Pancreas (tissue), 10 donors: ENCODE data around the gene TSPAN11. TPM values are rescaled to one million over a fixed set of nuclear protein-coding genes. Genes with fewer than 3 reads are reported as not detected.

Experiments used
- ATAC-seq, 4 donors: fragments of 200-7000 bp; cut with Tn5 transposase; one replicate each; pipeline versions ENCODE4 v1.8.0 to v1.9.1; 2020; ENCODE audit warnings: mild to moderate bottlenecking in 4 of 4, moderate library complexity in 4 of 4
- DNase-seq, 6 donors: peaks; one replicate each; pipeline ENCODE4 v3.0.0-alpha.2; 2020
- FAIRE-seq: peaks from 2 replicates; lab custom pipeline; 2012; peaks lifted over from hg19 to GRCh38; lab: Jason Lieb, UNC
- H3K27ac ChIP-seq, 4 donors: fragments of 200-600 bp; sonication (generic); 1 replicate in 3 of 4; 2 replicates in 1 of 4; pipeline versions ENCODE4 v1.5.0 to v1.8.0; 2020
- H3K27me3 ChIP-seq, 4 donors: fragments of 200-600 bp; one replicate each; pipeline ENCODE4 v1.8.0; 2021
- H3K36me3 ChIP-seq, 3 donors: fragments of 200-600 bp; sonication (generic) in 1 of 3; one replicate each; pipeline versions ENCODE4 v1.5.0 to v1.8.0; 2020 to 2021
- H3K4me1 ChIP-seq, 3 donors: fragments of 200-600 bp; one replicate each; pipeline ENCODE4 v1.8.0; 2021
- H3K4me3 ChIP-seq, 4 donors: fragments of 200-600 bp; sonication (generic) in 2 of 4; one replicate each; pipeline versions ENCODE4 v1.5.0 to v1.8.0; 2020 to 2021
- H3K9me3 ChIP-seq, 4 donors: fragments of 200-600 bp; one replicate each; pipeline ENCODE4 v1.8.0; 2021
- CTCF ChIP-seq, 4 donors: fragments of 200-600 bp; sonication (generic) in 3 of 4; IDR thresholded peaks; one replicate each; pipeline versions ENCODE4 v1.5.0 to v1.8.0; 2021; ENCODE audit warnings: antibody characterized with exemption in 4 of 4
- WGBS, 2 donors: extraction: QIAGEN DNeasy Blood & Tissue Kit; methylation state at CpG; one replicate each; pipeline ENCODE4 v1.1.7; 2013; 5-methylcytosine and 5-hydroxymethylcytosine counted together
- intact Hi-C, 3 donors: fragments of 100-400 bp; cut with DNase I; formaldehyde crosslinking; loops; one replicate each; pipeline versions ENCODE4 v1.11.1 to v1.14.2; 2022
- polyA plus RNA-seq, 2 donors: library from polyadenylated mRNA; stranded (reverse); fragments of 200-250 nt; gene quantifications; one replicate each; pipeline ENCODE4 v1.2.3, GENCODE V29; 2013
- total RNA-seq, 6 donors: library from RNA; stranded (reverse); fragmentation: NEBNext Ultra II Directional in 4 of 6; extraction: Animal tissue kit (Norgen Biotek cat#: 25700) in 4 of 6; gene quantifications; one replicate each; pipeline versions ENCODE4 v1.2.1 to v1.2.4, GENCODE V29; 2021 to 2023
- donor health status: healthy with polysubstance abuse.
- donor health status: DM: no; HTN: no; CAD: no; lungs with moderate emphysema.
- donor health status: DM: no; HTN: no; CAD: no.
- donor health status: control.
- donor health status: control.
- donor health status: Bipolar disorder and iron deficiency.
- donor health status: DM: yes; HTN: yes; CAD: no.
- donor health status: DM: no; HTN: no; CAD: no.
- donor health status: DM: no; HTN: no; CAD: no.
- donor health status: DM: yes; HTN: yes; CAD: no.

TSPAN11 gene
- total and polyA plus RNA-seq, 8 donors = 0.13 to 2.2 (median 0.44) TPM

- Histone ChIP-seq H3K36me3 (no peaks in the 10 kb centered on the region), H3K27ac (no peak overlapping the region), H3K4me1 (no peaks in the 10 kb centered on the region), H3K27me3 (no peaks in the 10 kb centered on the region), H3K9me3 (no peaks in the 10 kb centered on the region), H3K4me3 (no peak overlapping the region)
- FAIRE-seq (no peak), ATAC-seq (no peak), DNase-seq (no peak)
- no peak for TF ChIP-seq CTCF (IDR thresholded peaks at IDR 0.05)
- intact Hi-C loops = no loop called here
- WGBS, 2 donors = 50 to 66% methylated on average over 2 of the region's 2 CpGs
These were observed 35.5 kb downstream of the TSPAN11 start for GRCh38 chr12:30962047-30962446.

GRCh38 chr12:30963709-30964564 is 37.4 kb downstream of the TSPAN11 start:
- TF ChIP-seq CTCF (IDR thresholded peaks at IDR 0.05) = no peak
- intact Hi-C loops = no loop called here
- no peak for ATAC-seq
- FAIRE-seq = no peak
- no peaks in the 10 kb centered on the region for H3K4me1 ChIP-seq
- no peaks in the 10 kb centered on the region for H3K9me3 ChIP-seq
- no peaks in the 10 kb centered on the region for H3K36me3 ChIP-seq
- no peak overlapping the region for H3K27ac ChIP-seq
- no peaks in the 10 kb centered on the region for H3K27me3 ChIP-seq
- WGBS, 2 donors = 65 to 77% methylated on average over 21 of the region's 21 CpGs
- no peak overlapping the region for H3K4me3 ChIP-seq
- peak in 1 of 6 donors; percentile 45 for DNase-seq

- DNase-seq (peak in 1 of 6 donors; percentile 39), FAIRE-seq (no peak), ATAC-seq (no peak)
- H3K4me3 ChIP-seq = no peak overlapping the region
- no peaks in the 10 kb centered on the region for H3K36me3 ChIP-seq
- no peaks in the 10 kb centered on the region for H3K9me3 ChIP-seq
- H3K27ac ChIP-seq = no peak overlapping the region
- 70 to 73% methylated on average over 14 of the region's 14 CpGs for WGBS, 2 donors
- intact Hi-C loops = no loop called here
- H3K4me1 ChIP-seq = no peaks in the 10 kb centered on the region
- no peaks in the 10 kb centered on the region for H3K27me3 ChIP-seq
- TF ChIP-seq CTCF (IDR thresholded peaks at IDR 0.05) = no peak
These were observed 38.5 kb downstream of the TSPAN11 start for GRCh38 chr12:30964896-30965612.

DNA sequence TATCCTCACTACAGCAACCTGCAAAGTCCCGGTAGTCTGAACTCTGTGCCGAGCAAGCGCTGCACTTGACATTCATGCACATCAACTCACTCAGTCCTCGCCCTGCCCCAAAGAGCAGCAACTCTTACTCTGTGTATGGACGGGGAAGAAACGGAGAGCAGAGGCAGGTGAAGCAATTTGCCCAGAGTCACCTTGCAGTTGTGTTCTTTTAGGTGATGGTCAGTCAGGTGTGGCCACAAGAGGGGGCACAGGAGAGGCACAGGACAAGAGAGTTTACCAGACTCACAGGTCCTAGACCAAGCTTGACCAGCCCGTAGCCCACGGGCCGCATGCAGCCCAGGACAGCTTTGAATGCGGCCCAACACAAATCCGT is 39.1 kb downstream of the TSPAN11 start:
- Histone ChIP-seq H3K27ac (no peak overlapping the region), H3K4me3 (no peak overlapping the region), H3K27me3 (no peaks in the 10 kb centered on the region), H3K36me3 (no peaks in the 10 kb centered on the region), H3K9me3 (no peaks in the 10 kb centered on the region), H3K4me1 (no peaks in the 10 kb centered on the region)
- ATAC-seq = peak in 3 of 4 donors; percentile 32 to 71 (median 50)
- peak in 2 of 6 donors; percentile 22 to 60 for DNase-seq
- WGBS, 2 donors = 46 to 48% methylated on average over 11 of the region's 11 CpGs
- FAIRE-seq = no peak
- no peak for TF ChIP-seq CTCF (IDR thresholded peaks at IDR 0.05)
- intact Hi-C loops = no loop called here
